Upper lobe of right lung (tissue), 1 donor: ENCODE data around the gene FAM162A. TPM values are rescaled to one million over a fixed set of nuclear protein-coding genes. Genes with fewer than 3 reads are reported as not detected.

Source experiments
- ATAC-seq: fragments of 200-7000 bp; cut with Tn5 transposase; one replicate; pipeline ENCODE4 v1.9.1; 2020; ENCODE audit warnings: mild to moderate bottlenecking, moderate library complexity
- DNase-seq: peaks from one replicate; pipeline ENCODE4 v3.0.0-alpha.2; 2020
- H3K27ac ChIP-seq: fragments of 200-600 bp; one replicate; pipeline ENCODE4 v1.8.0; 2022
- H3K27me3 ChIP-seq: fragments of 200-600 bp; one replicate; pipeline ENCODE4 v1.8.0; 2022; ENCODE audit warnings: mild to moderate bottlenecking
- H3K36me3 ChIP-seq: fragments of 200-600 bp; one replicate; pipeline ENCODE4 v1.8.0; 2022
- H3K4me1 ChIP-seq: fragments of 200-600 bp; one replicate; pipeline ENCODE4 v1.8.0; 2022
- H3K4me3 ChIP-seq: fragments of 200-600 bp; one replicate; pipeline ENCODE4 v1.8.0; 2022; ENCODE audit warnings: mild to moderate bottlenecking
- H3K9me3 ChIP-seq: fragments of 200-600 bp; one replicate; pipeline ENCODE4 v1.8.0; 2022
- CTCF ChIP-seq: fragments of 200-600 bp; IDR thresholded peaks from one replicate; pipeline ENCODE4 v1.8.0; 2022; ENCODE audit warnings: antibody characterized with exemption
- intact Hi-C: fragments of 100-400 bp; cut with DNase I; formaldehyde crosslinking; loops from one replicate; pipeline ENCODE4 v1.11.0; 2022
- total RNA-seq: library from RNA; stranded (reverse); fragmentation: NEBNext Ultra II Directional; extraction: Animal tissue kit (Norgen Biotek cat#: 25700); gene quantifications from one replicate; pipeline ENCODE4 v1.2.1, GENCODE V29; 2021
- donor health status: DM: no; HTN: yes; CAD: no; lungs with severe emphysema.

The FAM162A gene
- total RNA-seq, 1 donor from 2014 or later: 31.0 TPM

- no peak for ATAC-seq
- intact Hi-C loops: no loop called here
Observed at GRCh38 chr3:122414391-122414790, 30.4 kb downstream of the FAM162A start.

GRCh38 chr3:122415104-122415744, 31.2 kb downstream of the FAM162A start:
- TF ChIP-seq CTCF: no peak
- peak overlapping the region; percentile 92 for H3K27ac ChIP-seq

More at GRCh38 chr3:122414391-122414790, 30.4 kb downstream of the FAM162A start:
- Histone ChIP-seq H3K36me3 (peaks cover 20% of the 10 kb centered on the region), H3K4me3 (no peak overlapping the region), H3K27me3 (no peaks in the 10 kb centered on the region), H3K4me1 (peaks cover 9% of the 10 kb centered on the region), H3K27ac (no peak overlapping the region), H3K9me3 (no peaks in the 10 kb centered on the region)
- no peak for TF ChIP-seq CTCF
- DNase-seq: no peak

GRCh38 chr3:122415762-122416654, 32.0 kb downstream of the FAM162A start, which contains the start of gene WDR5B:
Gene WDR5B (minus strand): TSS chr3:122416062. CDS start chr3:122415528, 534 bp downstream.
- no peaks in the 10 kb centered on the region for H3K9me3 ChIP-seq
- H3K4me1 ChIP-seq: peaks cover 9% of the 10 kb centered on the region
- H3K27ac ChIP-seq: peak within 1 kb of the TSS; percentile 92
- H3K27me3 ChIP-seq: no peaks in the 10 kb centered on the region
- TF ChIP-seq CTCF: no peak
- peaks cover 4% of the 10 kb centered on the region for H3K36me3 ChIP-seq
- peak within 1 kb of the TSS; percentile 75 for H3K4me3 ChIP-seq
- intact Hi-C loops: no loop called here
- ATAC-seq: peak; percentile 97
- peak; percentile 98 for DNase-seq

More at GRCh38 chr3:122415104-122415744, 31.2 kb downstream of the FAM162A start:
- DNase-seq (no peak), ATAC-seq (peak; percentile 78)
- no peaks in the 10 kb centered on the region for H3K27me3 ChIP-seq
- peaks cover 11% of the 10 kb centered on the region for H3K36me3 ChIP-seq
- no peaks in the 10 kb centered on the region for H3K9me3 ChIP-seq
- peak overlapping the region; percentile 75 for H3K4me3 ChIP-seq
- peaks cover 9% of the 10 kb centered on the region for H3K4me1 ChIP-seq
- intact Hi-C loops: no loop called here

- Histone ChIP-seq H3K27ac (peak overlapping the region; percentile 92), H3K27me3 (no peaks in the 10 kb centered on the region)
Observed at GRCh38 chr3:122416966-122417365, 33.0 kb downstream of the FAM162A start.

GRCh38 chr3:122421101-122421500, 37.1 kb downstream of the FAM162A start:
- ATAC-seq: no peak
- H3K9me3 ChIP-seq: no peaks in the 10 kb centered on the region
- peaks cover 40% of the 10 kb centered on the region for H3K36me3 ChIP-seq
- intact Hi-C loops: no loop called here
- no peak for DNase-seq
- H3K4me3 ChIP-seq: no peak overlapping the region
- peaks cover 9% of the 10 kb centered on the region for H3K4me1 ChIP-seq
- no peak for TF ChIP-seq CTCF
- no peaks in the 10 kb centered on the region for H3K27me3 ChIP-seq
- H3K27ac ChIP-seq: no peak overlapping the region

More at GRCh38 chr3:122416966-122417365, 33.0 kb downstream of the FAM162A start:
- no peak for TF ChIP-seq CTCF
- H3K4me1 ChIP-seq: peaks cover 9% of the 10 kb centered on the region
- H3K36me3 ChIP-seq: peaks cover 3% of the 10 kb centered on the region
- DNase-seq (no peak), ATAC-seq (no peak)
- H3K4me3 ChIP-seq: peak overlapping the region; percentile 75
- intact Hi-C loops: no loop called here
- H3K9me3 ChIP-seq: no peaks in the 10 kb centered on the region
